ENCODE measurements around the gene GFER. TPM values are rescaled to one million over a fixed set of nuclear protein-coding genes. Genes with fewer than 3 reads are reported as not detected.

Gene GFER
- total RNA-seq, 4 donors from 2014 or later = 12.8 to 45.6 (median 25.1) TPM

GRCh38 chr16:2025878-2026460 lies 42.0 kb downstream of the GFER start:
- Histone ChIP-seq H3K36me3 (peaks cover 0 to 11% of the 10 kb centered on the region in 2 donors), H3K4me1 (peaks cover 0 to 73% (median 30%) of the 10 kb centered on the region in 3 donors), H3K9me3 (no peaks in the 10 kb centered on the region), H3K27ac (peak overlapping the region in 3 of 4 donors; percentile 76 to 79 (median 78)), H3K27me3 (peaks cover 18% of the 10 kb centered on the region), H3K4me3 (peak overlapping the region in 1 of 2 donors; percentile 79)
- no peak for ATAC-seq
- TF ChIP-seq EP300 (IDR thresholded peaks at IDR 0.05) = no peak
- TF ChIP-seq CTCF (IDR thresholded peaks at IDR 0.05) = no peak
- TF ChIP-seq POLR2AphosphoS5 (IDR thresholded peaks at IDR 0.05) = no peak
- TF ChIP-seq POLR2A (IDR thresholded peaks at IDR 0.05) = no peak
- 83 to 88% methylated on average over 1 to 4 of the region's 16 CpGs for WGBS, 2 donors (ENCODE audit: low coverage in 1 of 2)

- Histone ChIP-seq H3K36me3 (peaks cover 0 to 11% of the 10 kb centered on the region in 2 donors), H3K27ac (peak within 1 kb of the TSS in 3 of 4 donors; percentile 76 to 85 (median 79)), H3K27me3 (peaks cover 12% of the 10 kb centered on the region), H3K9me3 (no peaks in the 10 kb centered on the region), H3K4me3 (peak within 1 kb of the TSS; percentile 57 to 79), H3K4me1 (peaks cover 0 to 74% (median 30%) of the 10 kb centered on the region in 3 donors)
- 20% methylated on average over 1 of the region's 59 CpGs; no CpG with 5 or more reads in 1 of the 2 donors for WGBS, 2 donors (ENCODE audit: low coverage in 1 of 2)
- no peak for TF ChIP-seq CTCF (IDR thresholded peaks at IDR 0.05)
- TF ChIP-seq EP300 (IDR thresholded peaks at IDR 0.05) = no peak
- TF ChIP-seq POLR2A (IDR thresholded peaks at IDR 0.05) = no peak
- TF ChIP-seq POLR2AphosphoS5 (IDR thresholded peaks at IDR 0.05) = no peak
- ATAC-seq = peak; percentile 29
Measured at GRCh38 chr16:2026461-2027023, 42.5 kb downstream of the GFER start, which contains the start of gene NHERF2. TSS of gene NHERF2 (plus strand) at chr16:2026902. CDS start at chr16:2027006, 104 bp downstream.

- Histone ChIP-seq H3K4me3 (peak overlapping the region; percentile 57 to 79), H3K4me1 (peaks cover 0 to 79% (median 32%) of the 10 kb centered on the region in 3 donors), H3K9me3 (no peaks in the 10 kb centered on the region), H3K27me3 (peaks cover 4% of the 10 kb centered on the region), H3K27ac (peak overlapping the region in 3 of 4 donors; percentile 76 to 85 (median 79)), H3K36me3 (peaks cover 0 to 11% of the 10 kb centered on the region in 2 donors)
- no peak for TF ChIP-seq POLR2AphosphoS5 (IDR thresholded peaks at IDR 0.05)
- no peak for TF ChIP-seq EP300 (IDR thresholded peaks at IDR 0.05)
- no peak for TF ChIP-seq POLR2A (IDR thresholded peaks at IDR 0.05)
- no peak for TF ChIP-seq CTCF (IDR thresholded peaks at IDR 0.05)
- no CpG with 5 or more reads among the region's 76 CpGs for WGBS, 2 donors (ENCODE audit: low coverage in 1 of 2)
- ATAC-seq = no peak
Measured at GRCh38 chr16:2027024-2028010, 43.3 kb downstream of the GFER start.

- TF ChIP-seq POLR2A (IDR thresholded peaks at IDR 0.05) (no peak), EP300 (IDR thresholded peaks at IDR 0.05) (no peak), CTCF (IDR thresholded peaks at IDR 0.05) (no peak), POLR2AphosphoS5 (IDR thresholded peaks at IDR 0.05) (no peak)
- Histone ChIP-seq H3K36me3 (peaks cover 0 to 11% of the 10 kb centered on the region in 2 donors), H3K27ac (peak overlapping the region in 2 of 4 donors; percentile 41 to 85), H3K4me1 (peaks cover 0 to 79% (median 35%) of the 10 kb centered on the region in 3 donors), H3K27me3 (no peaks in the 10 kb centered on the region), H3K9me3 (no peaks in the 10 kb centered on the region), H3K4me3 (peak overlapping the region in 1 of 2 donors; percentile 79)
- WGBS, 2 donors (ENCODE audit: low coverage in 1 of 2) = 60 to 83% methylated on average over 1 to 2 of the region's 3 CpGs
- ATAC-seq = no peak
Measured at GRCh38 chr16:2028146-2028545, 44.2 kb downstream of the GFER start.

Measured in gastroesophageal sphincter (tissue), 4 donors.